ENCODE data around the gene PHEX.

The PHEX gene

GRCh38 chrX:22081475-22082092, 49.5 kb downstream of the PHEX start:
- TF ChIP-seq EGR1 (IDR thresholded peaks at IDR 0.05): no peak
- peak; percentile 50 for TF ChIP-seq RAD21 (IDR thresholded peaks at IDR 0.05; ENCODE audit: low read depth)
- TF ChIP-seq ZBTB7A (IDR thresholded peaks at IDR 0.05; ENCODE audit: low read depth): no peak
- TF ChIP-seq REST (IDR thresholded peaks at IDR 0.05; ENCODE audit: low read depth): no peak
- TF ChIP-seq MAX (IDR thresholded peaks at IDR 0.05): no peak

GRCh38 chrX:22086003-22086402, 53.9 kb downstream of the PHEX start:
- TF ChIP-seq EGR1 (IDR thresholded peaks at IDR 0.05): no peak
- no peak for TF ChIP-seq YY1 (IDR thresholded peaks at IDR 0.05; ENCODE audit: low read depth)
- TF ChIP-seq TCF12 (IDR thresholded peaks at IDR 0.05; ENCODE audit: low read depth): no peak
- TF ChIP-seq TEAD4 (IDR thresholded peaks at IDR 0.05): no peak
- TF ChIP-seq REST (IDR thresholded peaks at IDR 0.05; ENCODE audit: low read depth): no peak
- TF ChIP-seq MAX (IDR thresholded peaks at IDR 0.05): no peak
- TF ChIP-seq CEBPB (IDR thresholded peaks at IDR 0.05): no peak
- no peak for TF ChIP-seq TAF1 (IDR thresholded peaks at IDR 0.05; ENCODE audit: low read depth)
- TF ChIP-seq NFIC (IDR thresholded peaks at IDR 0.05): no peak
- TF ChIP-seq FOXM1 (IDR thresholded peaks at IDR 0.05; ENCODE audit: borderline replicate concordance, low read depth): no peak
- no peak for TF ChIP-seq ZBTB7A (IDR thresholded peaks at IDR 0.05; ENCODE audit: low read depth)
- no peak for TF ChIP-seq EP300 (IDR thresholded peaks at IDR 0.05; ENCODE audit: borderline replicate concordance)
- no peak for TF ChIP-seq CREB1 (IDR thresholded peaks at IDR 0.05; ENCODE audit: low read depth)
- TF ChIP-seq RAD21 (IDR thresholded peaks at IDR 0.05; ENCODE audit: low read depth): no peak

- TF ChIP-seq TAF1 (IDR thresholded peaks at IDR 0.05; ENCODE audit: low read depth) (no peak), CEBPB (IDR thresholded peaks at IDR 0.05) (no peak), TCF12 (IDR thresholded peaks at IDR 0.05; ENCODE audit: low read depth) (no peak), MAX (IDR thresholded peaks at IDR 0.05) (no peak)
Observed at GRCh38 chrX:22087011-22087557, 55.0 kb downstream of the PHEX start.

- TF ChIP-seq EGR1 (IDR thresholded peaks at IDR 0.05): no peak
- no peak for TF ChIP-seq CREB1 (IDR thresholded peaks at IDR 0.05; ENCODE audit: low read depth)
- TF ChIP-seq CEBPB (IDR thresholded peaks at IDR 0.05): no peak
- TF ChIP-seq YY1 (IDR thresholded peaks at IDR 0.05; ENCODE audit: low read depth): no peak
- no peak for TF ChIP-seq FOXM1 (IDR thresholded peaks at IDR 0.05; ENCODE audit: borderline replicate concordance, low read depth)
- TF ChIP-seq USF1 (IDR thresholded peaks at IDR 0.05): no peak
Observed at GRCh38 chrX:22088326-22088725, 56.2 kb downstream of the PHEX start.

- TF ChIP-seq EP300 (IDR thresholded peaks at IDR 0.05; ENCODE audit: borderline replicate concordance) (no peak), USF1 (IDR thresholded peaks at IDR 0.05) (no peak), EGR1 (IDR thresholded peaks at IDR 0.05) (no peak), ZBTB7A (IDR thresholded peaks at IDR 0.05; ENCODE audit: low read depth) (no peak), YY1 (IDR thresholded peaks at IDR 0.05; ENCODE audit: low read depth) (no peak), NFIC (IDR thresholded peaks at IDR 0.05) (no peak), REST (IDR thresholded peaks at IDR 0.05; ENCODE audit: low read depth) (no peak), TEAD4 (IDR thresholded peaks at IDR 0.05) (no peak), CREB1 (IDR thresholded peaks at IDR 0.05; ENCODE audit: low read depth) (no peak), FOXM1 (IDR thresholded peaks at IDR 0.05; ENCODE audit: borderline replicate concordance, low read depth) (no peak)
Observed at GRCh38 chrX:22090181-22090580, 58.1 kb downstream of the PHEX start.

All from Ishikawa (cell line).